Measurements from ENCODE around the gene CAMK2D.

- TF ChIP-seq CTCF (IDR thresholded peaks at IDR 0.05; ENCODE audit: low read depth, low read length, missing input control) (no peak), GABPA (IDR thresholded peaks at IDR 0.05 in 1 of 2, conservative IDR thresholded peaks at IDR 0.05 in 1 of 2) (no peak), EGR1 (IDR thresholded peaks at IDR 0.05; ENCODE audit: low read depth in 2 of 2) (no peak), RXRA (IDR thresholded peaks at IDR 0.05) (no peak), HNF4A (conservative IDR thresholded peaks at IDR 0.05) (no peak), YY1 (IDR thresholded peaks at IDR 0.05) (no peak)
Observed at GRCh38 chr4:113801882-113802281, 40.3 kb upstream of the CAMK2D start.
